ENCODE measurements around the gene PDCD6IP.

GRCh38 chr3:33900809-33901505, 102.5 kb downstream of the PDCD6IP start:
- TF ChIP-seq CTCF (conservative IDR thresholded peaks at IDR 0.05) (no peak), ZFX (IDR thresholded peaks at IDR 0.05) (no peak)
